GM12878 (cell line): Measurements from ENCODE around the gene SPTSSB. TPM values are rescaled to one million over a fixed set of nuclear protein-coding genes. Genes with fewer than 3 reads are reported as not detected.

Experiments used
- ATAC-seq: fragments of 200-7000 bp; cut with Tn5 transposase; 3 replicates; pipeline ENCODE4 v1.9.1; 2020; ENCODE audit warnings: mild to moderate bottlenecking, moderate library complexity
- BruUV-seq: library from RNA; stranded (reverse); fragments of 400-500 nt; replicated peaks from 2 replicates; lab custom pipeline; 2021; lab: Mats Ljungman, UMichigan
- CTCF ChIA-PET: fragments of 300-600 bp; sonication (Branson Sonifier 250); formaldehyde crosslinking; extraction: SDS; loops from one replicate; lab custom pipeline; 2021; ENCODE audit warnings: inconsistent platforms; lab: Yijun Ruan, JAX
- POLR2A ChIA-PET: fragments of 350-600 bp; formaldehyde crosslinking; extraction: SDS; loops from one replicate; lab custom pipeline; 2021; ENCODE audit warnings: inconsistent platforms; lab: Charles Lee
- RAD21 ChIA-PET: fragments of 300-600 bp; sonication (Branson Sonifier 250); formaldehyde crosslinking; loops from one replicate; lab custom pipeline; 2023; ENCODE audit warnings: antibody characterized with exemption; ENCODE audit not compliant: unreplicated experiment; lab: Charles Lee
- SMC1A ChIA-PET: fragments of 300-600 bp; sonication (Branson Sonifier 250); formaldehyde crosslinking; loops from one replicate; lab custom pipeline; 2023; ENCODE audit not compliant: unreplicated experiment, uncharacterized antibody; lab: Charles Lee
- DNase-seq: peaks from one replicate; pipeline ENCODE4 v3.0.0-alpha.2; 2011; ENCODE audit warnings: low read depth, low spot score
- FAIRE-seq: peaks from 3 replicates; lab custom pipeline; 2011; peaks lifted over from hg19 to GRCh38; lab: Jason Lieb, UNC
- H2AFZ ChIP-seq: 2 replicates; pipeline ENCODE4 v1.6.0; 2011; ENCODE audit warnings: low read depth, low read length, control low read depth; ENCODE audit not compliant: control insufficient read depth
- H3K27ac ChIP-seq: 2 replicates; pipeline ENCODE4 v1.5.1; 2011; ENCODE audit warnings: control low read depth; ENCODE audit not compliant: control insufficient read depth, insufficient read depth
- H3K27me3 ChIP-seq, 2 experiments: replicated peaks in 1 of 2; 2 replicates each; pipeline versions ENCODE4 v1.6.0 to v1.6.1; 2011; ENCODE audit warnings: low read length in 1 of 2; ENCODE audit not compliant: control insufficient read depth in 2 of 2, insufficient read depth in 2 of 2
- H3K36me3 ChIP-seq, 2 experiments: 2 replicates each; pipeline ENCODE4 v1.5.1; 2011; ENCODE audit warnings: low read length in 1 of 2; ENCODE audit not compliant: control insufficient read depth in 2 of 2, insufficient read depth in 2 of 2
- H3K4me1 ChIP-seq: 2 replicates; pipeline ENCODE4 v1.6.1; 2011; ENCODE audit warnings: mild to moderate bottlenecking, low read length, moderate library complexity, mixed read lengths; ENCODE audit not compliant: control insufficient read depth, insufficient read depth
- H3K4me2 ChIP-seq: 2 replicates; pipeline ENCODE4 v1.6.0; 2011; ENCODE audit warnings: control low read depth; ENCODE audit not compliant: control insufficient read depth, insufficient read depth
- H3K4me3 ChIP-seq: fragments of 200-600 bp; sonication (generic); 2 replicates; pipeline ENCODE4 v1.5.1; 2016
- H3K79me2 ChIP-seq: 2 replicates; pipeline ENCODE4 v1.6.0; 2011; ENCODE audit warnings: low read length; ENCODE audit not compliant: control insufficient read depth, insufficient read depth
- H3K9ac ChIP-seq: 2 replicates; pipeline ENCODE4 v1.8.0; 2011; ENCODE audit warnings: low read length, control low read depth, mixed read lengths; ENCODE audit not compliant: control insufficient read depth, insufficient read depth
- H3K9me3 ChIP-seq: replicated peaks from 3 replicates; pipeline ENCODE4 v1.5.1; 2011; ENCODE audit warnings: mild to moderate bottlenecking, low read length; ENCODE audit not compliant: control insufficient read depth, insufficient read depth
- H4K20me1 ChIP-seq: 2 replicates; pipeline ENCODE4 v1.6.0; 2011; ENCODE audit not compliant: control insufficient read depth, insufficient read depth
- HDAC6 ChIP-seq: fragments of 200-600 bp; sonication (generic); IDR thresholded peaks from one replicate; pipeline ENCODE4 v1.8.0; 2017; ENCODE audit warnings: antibody characterized with exemption; ENCODE audit not compliant: unreplicated experiment
- HDGF ChIP-seq: fragments of 450-650 bp; IDR thresholded peaks from 2 replicates; pipeline ENCODE4 v1.6.1; 2016; ENCODE audit warnings: antibody characterized with exemption
- JUNB ChIP-seq: IDR thresholded peaks from 2 replicates; pipeline ENCODE4 v1.6.1; 2016; ENCODE audit warnings: antibody characterized with exemption, mild to moderate bottlenecking
- MXI1 ChIP-seq: fragments of 150-350 bp; IDR thresholded peaks from 2 replicates; pipeline ENCODE4 v1.6.1; 2011; ENCODE audit warnings: low read depth, mild to moderate bottlenecking, inconsistent platforms, low read length, improper control_type of control experiment
- NBN ChIP-seq: fragments of 450-650 bp; IDR thresholded peaks from 2 replicates; pipeline ENCODE4 v1.6.1; 2016
- POLR2AphosphoS2 ChIP-seq: IDR thresholded peaks from 2 replicates; pipeline ENCODE4 v1.6.1; 2011; ENCODE audit warnings: low read depth, mild to moderate bottlenecking, low read length, improper control_type of control experiment, moderate library complexity
- RCOR1 ChIP-seq: conservative IDR thresholded peaks from 2 replicates; pipeline ENCODE4 v1.6.1; 2012; ENCODE audit warnings: low read depth, low read length, improper control_type of control experiment
- ZNF274 ChIP-seq: IDR thresholded peaks from one replicate; pipeline ENCODE4 v1.8.0; 2011; ENCODE audit not compliant: insufficient read length, insufficient read depth
- WGBS: methylation state at CpG from one replicate; pipeline ENCODE4 v1.1.6; 2016; ENCODE audit warnings: low lambda C conversion rate; ENCODE audit not compliant: insufficient replicate concordance, insufficient coverage; ENCODE audit errors: missing lambda C conversion rate; 5-methylcytosine and 5-hydroxymethylcytosine counted together
- in situ Hi-C: fragments of 300-500 bp; cut with MboI; formaldehyde crosslinking; loops from 9 replicates; pipeline ENCODE4 v1.14.3; 2018; ENCODE audit warnings: mixed read lengths
- intact Hi-C: fragments of 100-400 bp; cut with micrococcal nuclease; formaldehyde crosslinking; loops from one replicate; pipeline ENCODE4 v1.14.2; 2022; ENCODE audit not compliant: unreplicated experiment
- polyA plus RNA-seq, 11 experiments: library from polyadenylated mRNA; depleted of rRNA in 4 of 11; unstranded in 6 of 11; stranded (reverse) in 5 of 11; fragments of >200 nt; fragmentation: Nextera tagmentation in 4 of 11; fragmentation: Illumina TruSeq in 1 of 11; extraction: Ambion mirVana in 4 of 11; extraction: Trizol in 1 of 11; gene quantifications; 1 replicate in 1 of 11; 2 replicates in 10 of 11; pipeline versions ENCODE4 v1.2.1 to v1.2.3, GENCODE V29; 2011 to 2016; ENCODE audit warnings: inconsistent platforms in 2 of 11, missing spikeins in 2 of 11, low read depth in 1 of 11
- total RNA-seq, 4 experiments: library from RNA; depleted of rRNA in 3 of 4; stranded (reverse); fragments of >200 nt in 3 of 4; fragmentation: Illumina TruSeq in 1 of 4; extraction: Trizol in 1 of 4; gene quantifications; 2 replicates each; pipeline versions ENCODE4 v1.2.1 to v1.2.3, GENCODE V29; 2013 to 2021
- TF ChIP-seq, protein P1 (sequence below): IDR thresholded peaks from 2 replicates; pipeline ENCODE4 v1.6.1; 2012; ENCODE audit warnings: low read length, inconsistent platforms
- TF ChIP-seq, protein P2 (sequence below): fragments of 450-650 bp; IDR thresholded peaks from 2 replicates; pipeline ENCODE4 v1.6.1; 2017; ENCODE audit warnings: mild to moderate bottlenecking, moderate library complexity
- TF ChIP-seq, protein P3 (sequence below): fragments of 450-650 bp; IDR thresholded peaks from 2 replicates; pipeline ENCODE4 v1.6.1; 2017; ENCODE audit warnings: borderline replicate concordance

The SPTSSB gene
- total and polyA plus RNA-seq, 10 of the 15 experiments (the other 5 are each of a cell fraction or from before 2014, with no cell fraction given), result 0.19 to 30.6 (median 0.91) TPM

DNA sequence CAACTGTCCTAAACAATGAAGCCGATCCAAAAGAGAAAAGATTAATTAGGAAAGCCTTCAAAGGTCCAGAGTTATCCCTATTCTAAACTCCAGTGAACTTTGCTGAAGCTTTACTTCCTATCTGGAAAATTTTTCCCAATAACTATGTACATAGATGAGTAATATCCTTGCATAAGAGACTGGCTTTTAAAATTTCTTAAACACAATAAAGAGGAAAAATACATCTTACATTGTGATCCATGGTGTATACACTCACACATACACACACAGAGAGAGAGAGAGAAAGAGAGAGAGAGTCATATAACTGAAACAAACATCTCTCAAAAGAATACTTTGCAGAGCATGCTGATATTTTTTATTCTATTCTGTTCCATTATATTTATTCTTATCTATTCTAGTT, 20.0 kb downstream of the SPTSSB start:
- SMC1A ChIA-PET, result interaction anchor here (1.3 to 1.5 kb wide), 2 partner anchors 43 to 77 kb away, joined by 3 to 5 read pairs; no protein-coding TSS in a partner anchor
- Histone ChIP-seq H3K27me3 (no peaks in the 10 kb centered on the region), H3K4me2 (no peak overlapping the region), H3K9ac (no peak overlapping the region), H4K20me1 (no peaks in the 10 kb centered on the region), H3K36me3 (no peaks in the 10 kb centered on the region), H3K9me3 (no peaks in the 10 kb centered on the region), H3K79me2 (no peaks in the 10 kb centered on the region), H3K4me1 (no peaks in the 10 kb centered on the region), H2AFZ (no peak overlapping the region), H3K27ac (no peak overlapping the region), H3K4me3 (no peak overlapping the region)
- TF ChIP-seq RCOR1 (no peak), JUNB (no peak), NBN (no peak), MXI1 (no peak), HDGF (no peak), POLR2AphosphoS2 (no peak), HDAC6 (no peak), ZNF274 (no peak)
- TF ChIP-seq, protein P1, sequence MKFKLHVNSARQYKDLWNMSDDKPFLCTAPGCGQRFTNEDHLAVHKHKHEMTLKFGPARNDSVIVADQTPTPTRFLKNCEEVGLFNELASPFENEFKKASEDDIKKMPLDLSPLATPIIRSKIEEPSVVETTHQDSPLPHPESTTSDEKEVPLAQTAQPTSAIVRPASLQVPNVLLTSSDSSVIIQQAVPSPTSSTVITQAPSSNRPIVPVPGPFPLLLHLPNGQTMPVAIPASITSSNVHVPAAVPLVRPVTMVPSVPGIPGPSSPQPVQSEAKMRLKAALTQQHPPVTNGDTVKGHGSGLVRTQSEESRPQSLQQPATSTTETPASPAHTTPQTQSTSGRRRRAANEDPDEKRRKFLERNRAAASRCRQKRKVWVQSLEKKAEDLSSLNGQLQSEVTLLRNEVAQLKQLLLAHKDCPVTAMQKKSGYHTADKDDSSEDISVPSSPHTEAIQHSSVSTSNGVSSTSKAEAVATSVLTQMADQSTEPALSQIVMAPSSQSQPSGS, result no peak
- TF ChIP-seq, protein P2, sequence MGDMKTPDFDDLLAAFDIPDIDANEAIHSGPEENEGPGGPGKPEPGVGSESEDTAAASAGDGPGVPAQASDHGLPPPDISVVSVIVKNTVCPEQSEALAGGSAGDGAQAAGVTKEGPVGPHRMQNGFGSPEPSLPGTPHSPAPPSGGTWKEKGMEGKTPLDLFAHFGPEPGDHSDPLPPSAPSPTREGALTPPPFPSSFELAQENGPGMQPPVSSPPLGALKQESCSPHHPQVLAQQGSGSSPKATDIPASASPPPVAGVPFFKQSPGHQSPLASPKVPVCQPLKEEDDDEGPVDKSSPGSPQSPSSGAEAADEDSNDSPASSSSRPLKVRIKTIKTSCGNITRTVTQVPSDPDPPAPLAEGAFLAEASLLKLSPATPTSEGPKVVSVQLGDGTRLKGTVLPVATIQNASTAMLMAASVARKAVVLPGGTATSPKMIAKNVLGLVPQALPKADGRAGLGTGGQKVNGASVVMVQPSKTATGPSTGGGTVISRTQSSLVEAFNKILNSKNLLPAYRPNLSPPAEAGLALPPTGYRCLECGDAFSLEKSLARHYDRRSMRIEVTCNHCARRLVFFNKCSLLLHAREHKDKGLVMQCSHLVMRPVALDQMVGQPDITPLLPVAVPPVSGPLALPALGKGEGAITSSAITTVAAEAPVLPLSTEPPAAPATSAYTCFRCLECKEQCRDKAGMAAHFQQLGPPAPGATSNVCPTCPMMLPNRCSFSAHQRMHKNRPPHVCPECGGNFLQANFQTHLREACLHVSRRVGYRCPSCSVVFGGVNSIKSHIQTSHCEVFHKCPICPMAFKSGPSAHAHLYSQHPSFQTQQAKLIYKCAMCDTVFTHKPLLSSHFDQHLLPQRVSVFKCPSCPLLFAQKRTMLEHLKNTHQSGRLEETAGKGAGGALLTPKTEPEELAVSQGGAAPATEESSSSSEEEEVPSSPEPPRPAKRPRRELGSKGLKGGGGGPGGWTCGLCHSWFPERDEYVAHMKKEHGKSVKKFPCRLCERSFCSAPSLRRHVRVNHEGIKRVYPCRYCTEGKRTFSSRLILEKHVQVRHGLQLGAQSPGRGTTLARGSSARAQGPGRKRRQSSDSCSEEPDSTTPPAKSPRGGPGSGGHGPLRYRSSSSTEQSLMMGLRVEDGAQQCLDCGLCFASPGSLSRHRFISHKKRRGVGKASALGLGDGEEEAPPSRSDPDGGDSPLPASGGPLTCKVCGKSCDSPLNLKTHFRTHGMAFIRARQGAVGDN, result no peak
- TF ChIP-seq, protein P3, sequence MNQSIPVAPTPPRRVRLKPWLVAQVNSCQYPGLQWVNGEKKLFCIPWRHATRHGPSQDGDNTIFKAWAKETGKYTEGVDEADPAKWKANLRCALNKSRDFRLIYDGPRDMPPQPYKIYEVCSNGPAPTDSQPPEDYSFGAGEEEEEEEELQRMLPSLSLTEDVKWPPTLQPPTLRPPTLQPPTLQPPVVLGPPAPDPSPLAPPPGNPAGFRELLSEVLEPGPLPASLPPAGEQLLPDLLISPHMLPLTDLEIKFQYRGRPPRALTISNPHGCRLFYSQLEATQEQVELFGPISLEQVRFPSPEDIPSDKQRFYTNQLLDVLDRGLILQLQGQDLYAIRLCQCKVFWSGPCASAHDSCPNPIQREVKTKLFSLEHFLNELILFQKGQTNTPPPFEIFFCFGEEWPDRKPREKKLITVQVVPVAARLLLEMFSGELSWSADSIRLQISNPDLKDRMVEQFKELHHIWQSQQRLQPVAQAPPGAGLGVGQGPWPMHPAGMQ, result no peak
- BruUV-seq, result no TSS peak
- CTCF ChIA-PET, result interaction anchor here (0.6 to 1.2 kb wide), 2 partner anchors 10 to 343 kb away, joined by 3 read pairs; no protein-coding TSS in a partner anchor
- in situ Hi-C loops, result no loop called here
- FAIRE-seq (no peak), ATAC-seq (no peak), DNase-seq (no peak)
- 17% methylated on average over 1 of the region's 1 CpG for WGBS
- intact Hi-C loops, result no loop called here
- RAD21 ChIA-PET, result no interaction called here
- POLR2A ChIA-PET, result no interaction called here
